ENCODE measurements around the gene DNAL1. TPM values are rescaled to one million over a fixed set of nuclear protein-coding genes. Genes with fewer than 3 reads are reported as not detected.

DNAL1 gene
- total RNA-seq, 1 donor from 2014 or later = 6.6 TPM

Other genes with a start within 250 kb of the DNAL1 start
- gene NUMB, start 186.4 kb upstream of the DNAL1 start, total RNA-seq = 49.9 and 61.6 TPM in 2 replicates
- gene RIOX1, start 154.1 kb upstream of the DNAL1 start, total RNA-seq = 20.5 and 22.1 TPM in 2 replicates
- 2.4 and 3.2 TPM in 2 replicates for gene ACOT1, start 107.8 kb upstream of the DNAL1 start, total RNA-seq
- not detected in 2 replicates for gene HEATR4, start 86.0 kb upstream of the DNAL1 start, total RNA-seq
- 10.6 and 11.7 TPM in 2 replicates for gene ACOT2, start 75.8 kb upstream of the DNAL1 start, total RNA-seq
- 0.61 and 0.90 TPM in 2 replicates for gene ACOT4, start 53.1 kb upstream of the DNAL1 start, total RNA-seq
- not detected in 2 replicates for gene ACOT6, start 32.5 kb upstream of the DNAL1 start, total RNA-seq
- 18.1 and 20.3 TPM in 2 replicates for gene PNMA1, start 69.4 kb downstream of the DNAL1 start, total RNA-seq
- gene PTGR2, start 206.8 kb downstream of the DNAL1 start, total RNA-seq = 0.61 and 0.71 TPM in 2 replicates
- gene ZNF410, start 241.9 kb downstream of the DNAL1 start, total RNA-seq = 53.2 and 58.4 TPM in 2 replicates